ENCODE data around the gene BCL2. TPM values are rescaled to one million over a fixed set of nuclear protein-coding genes. Genes with fewer than 3 reads are reported as not detected.

BCL2 gene
- total RNA-seq, 4 donors from 2014 or later, result 25.2 to 39.0 (median 36.1) TPM

- peaks cover 26 to 49% (median 46%) of the 10 kb centered on the region in 4 donors for H3K4me1 ChIP-seq
- H3K27me3 ChIP-seq, result no peaks in the 10 kb centered on the region
- H3K9me3 ChIP-seq, result no peaks in the 10 kb centered on the region
- intact Hi-C loops (cut with DNase I), result no loop called here
- no peak for DNase-seq (ENCODE audit: extremely low spot score)
- peak overlapping the region; percentile 49 to 70 (median 64) for H3K27ac ChIP-seq (replicated peaks in 1 of 4)
- H3K36me3 ChIP-seq, result no peaks in the 10 kb centered on the region
- 85% methylated on average over 7 of the region's 7 CpGs for WGBS
- no peak overlapping the region for H3K4me3 ChIP-seq
- no peak for TF ChIP-seq EP300 (IDR thresholded peaks at IDR 0.05)
- no peak for TF ChIP-seq POLR2AphosphoS5 (IDR thresholded peaks at IDR 0.05)
- no peak for TF ChIP-seq POLR2A (IDR thresholded peaks at IDR 0.05; ENCODE audit: low read depth)
- TF ChIP-seq CTCF (IDR thresholded peaks at IDR 0.05), result no peak
Observed at GRCh38 chr18:63162271-63163014, 157.1 kb downstream of the BCL2 start.

GRCh38 chr18:63161761-63162195 lies 157.8 kb downstream of the BCL2 start:
- DNase-seq (ENCODE audit: extremely low spot score), result peak; percentile 93
- WGBS, result 16% methylated on average over 7 of the region's 7 CpGs

GRCh38 chr18:63161032-63161760 lies 158.4 kb downstream of the BCL2 start:
- DNase-seq (ENCODE audit: extremely low spot score), result no peak
- Histone ChIP-seq H3K27ac (replicated peaks in 1 of 4) (peak overlapping the region; percentile 49 to 70 (median 64)), H3K36me3 (no peaks in the 10 kb centered on the region), H3K4me3 (no peak overlapping the region), H3K27me3 (no peaks in the 10 kb centered on the region), H3K4me1 (peaks cover 26 to 56% (median 52%) of the 10 kb centered on the region in 4 donors), H3K9me3 (no peaks in the 10 kb centered on the region)
- no peak for TF ChIP-seq EP300 (IDR thresholded peaks at IDR 0.05)
- no peak for TF ChIP-seq CTCF (IDR thresholded peaks at IDR 0.05)
- no peak for TF ChIP-seq POLR2AphosphoS5 (IDR thresholded peaks at IDR 0.05)
- TF ChIP-seq POLR2A (IDR thresholded peaks at IDR 0.05; ENCODE audit: low read depth), result no peak
- WGBS, result 71% methylated on average over 7 of the region's 7 CpGs
- intact Hi-C loops (cut with DNase I), result no loop called here

More at GRCh38 chr18:63161761-63162195, 157.8 kb downstream of the BCL2 start:
- H3K9me3 ChIP-seq, result no peaks in the 10 kb centered on the region
- peak overlapping the region; percentile 49 to 70 (median 64) for H3K27ac ChIP-seq (replicated peaks in 1 of 4)
- peaks cover 26 to 55% (median 50%) of the 10 kb centered on the region in 4 donors for H3K4me1 ChIP-seq
- H3K36me3 ChIP-seq, result no peaks in the 10 kb centered on the region
- intact Hi-C loops (cut with DNase I), result no loop called here
- H3K27me3 ChIP-seq, result no peaks in the 10 kb centered on the region
- TF ChIP-seq EP300 (IDR thresholded peaks at IDR 0.05), result no peak
- no peak for TF ChIP-seq CTCF (IDR thresholded peaks at IDR 0.05)
- no peak for TF ChIP-seq POLR2A (IDR thresholded peaks at IDR 0.05; ENCODE audit: low read depth)
- peak; percentile 39 to 64 for TF ChIP-seq POLR2AphosphoS5 (IDR thresholded peaks at IDR 0.05)
- H3K4me3 ChIP-seq, result no peak overlapping the region

GRCh38 chr18:63160172-63160995 lies 159.2 kb downstream of the BCL2 start:
- no peaks in the 10 kb centered on the region for H3K27me3 ChIP-seq
- H3K4me3 ChIP-seq, result no peak overlapping the region
- TF ChIP-seq POLR2AphosphoS5 (IDR thresholded peaks at IDR 0.05), result no peak
- no peaks in the 10 kb centered on the region for H3K9me3 ChIP-seq
- intact Hi-C loops (cut with DNase I), result no loop called here
- no peaks in the 10 kb centered on the region for H3K36me3 ChIP-seq
- WGBS, result 84% methylated on average over 13 of the region's 13 CpGs
- H3K4me1 ChIP-seq, result peaks cover 29 to 64% (median 57%) of the 10 kb centered on the region in 4 donors
- DNase-seq (ENCODE audit: extremely low spot score), result no peak
- peak overlapping the region in 3 of 4 donors; percentile 49 to 70 (median 69) for H3K27ac ChIP-seq (replicated peaks in 1 of 4)
